HEK293 (cell line): ENCODE data around the gene MED10.
A peak's percentile ranks its signal among the peaks of the same experiment; 100 is the strongest.

Experiments
- HOXA7 ChIP-seq: sonication (generic); formaldehyde crosslinking; IDR thresholded peaks from 2 replicates; pipeline ENCODE4 v1.8.1; 2022; ENCODE audit warnings: missing genetic modification reagents, borderline replicate concordance
- KLF17 ChIP-seq: fragments of 450-650 bp; formaldehyde crosslinking; IDR thresholded peaks from 2 replicates; pipeline ENCODE4 v1.5.1; 2016; ENCODE audit warnings: missing biosample characterization, missing genetic modification characterization
- MEIS1 ChIP-seq: sonication (generic); formaldehyde crosslinking; IDR thresholded peaks from 2 replicates; pipeline ENCODE4 v1.8.1; 2022; ENCODE audit warnings: missing genetic modification reagents, mild to moderate bottlenecking, borderline replicate concordance
- SP3 ChIP-seq: fragments of 450-650 bp; formaldehyde crosslinking; IDR thresholded peaks from 2 replicates; pipeline ENCODE4 v1.5.1; 2016; ENCODE audit warnings: missing biosample characterization, missing genetic modification characterization
- TCF7L2 ChIP-seq: IDR thresholded peaks from 2 replicates; pipeline ENCODE4 v1.6.1; 2011; ENCODE audit warnings: low read depth, mild to moderate bottlenecking, inconsistent platforms, low read length, moderate library complexity, borderline replicate concordance
- ZBTB11 ChIP-seq: fragments of 450-650 bp; formaldehyde crosslinking; conservative IDR thresholded peaks from 2 replicates; pipeline ENCODE4 v1.5.1; 2016; ENCODE audit warnings: low read depth, missing biosample characterization, missing genetic modification characterization
- ZBTB44 ChIP-seq: fragments of 450-650 bp; IDR thresholded peaks from 2 replicates; pipeline ENCODE4 v1.5.1; 2018; ENCODE audit warnings: missing biosample characterization, mild to moderate bottlenecking, missing genetic modification characterization
- ZBTB6 ChIP-seq: fragments of 450-650 bp; formaldehyde crosslinking; IDR thresholded peaks from 2 replicates; pipeline ENCODE4 v1.5.1; 2017; ENCODE audit warnings: missing biosample characterization, missing genetic modification characterization
- ZNF112 ChIP-seq: fragments of 450-650 bp; formaldehyde crosslinking; IDR thresholded peaks from 2 replicates; pipeline ENCODE4 v1.5.0; 2017; ENCODE audit warnings: missing biosample characterization, missing genetic modification characterization
- ZNF138 ChIP-seq: fragments of 450-650 bp; formaldehyde crosslinking; IDR thresholded peaks from 2 replicates; pipeline ENCODE4 v1.5.1; 2016; ENCODE audit warnings: missing biosample characterization, missing genetic modification characterization, borderline replicate concordance
- ZNF24 ChIP-seq: fragments of 450-650 bp; formaldehyde crosslinking; IDR thresholded peaks from 2 replicates; pipeline ENCODE4 v1.5.1; 2016; ENCODE audit warnings: missing biosample characterization, missing genetic modification characterization
- ZNF302 ChIP-seq: fragments of 450-650 bp; formaldehyde crosslinking; IDR thresholded peaks from 2 replicates; pipeline ENCODE4 v1.5.1; 2016; ENCODE audit warnings: missing biosample characterization, missing genetic modification characterization, low read depth
- ZNF335 ChIP-seq: fragments of 450-650 bp; formaldehyde crosslinking; conservative IDR thresholded peaks from 2 replicates; pipeline ENCODE4 v1.5.1; 2016; ENCODE audit warnings: missing biosample characterization, missing genetic modification characterization
- ZNF354C ChIP-seq: fragments of 450-650 bp; formaldehyde crosslinking; IDR thresholded peaks from 2 replicates; pipeline ENCODE4 v1.5.1; 2016; ENCODE audit warnings: missing biosample characterization, missing genetic modification characterization, low read depth, borderline replicate concordance
- ZNF488 ChIP-seq: fragments of 450-650 bp; formaldehyde crosslinking; IDR thresholded peaks from 2 replicates; pipeline ENCODE4 v1.5.1; 2016; ENCODE audit warnings: missing biosample characterization, missing genetic modification characterization
- ZNF580 ChIP-seq: fragments of 450-650 bp; formaldehyde crosslinking; IDR thresholded peaks from 2 replicates; pipeline ENCODE4 v1.5.1; 2016; ENCODE audit warnings: missing biosample characterization, missing genetic modification characterization
- ZNF600 ChIP-seq: fragments of 450-650 bp; formaldehyde crosslinking; IDR thresholded peaks from 2 replicates; pipeline ENCODE4 v1.5.1; 2016; ENCODE audit warnings: missing biosample characterization, missing genetic modification characterization
- ZNF610 ChIP-seq: fragments of 450-650 bp; formaldehyde crosslinking; IDR thresholded peaks from 2 replicates; pipeline ENCODE4 v1.5.1; 2016; ENCODE audit warnings: missing biosample characterization, missing genetic modification characterization, borderline replicate concordance
- ZNF621 ChIP-seq: fragments of 450-650 bp; formaldehyde crosslinking; IDR thresholded peaks from 2 replicates; pipeline ENCODE4 v1.5.1; 2017; ENCODE audit warnings: missing biosample characterization, missing genetic modification characterization
- ZNF776 ChIP-seq: fragments of 450-650 bp; formaldehyde crosslinking; IDR thresholded peaks from 2 replicates; pipeline ENCODE4 v1.5.0; 2017; ENCODE audit warnings: missing biosample characterization, missing genetic modification characterization, borderline replicate concordance
- ZSCAN16 ChIP-seq: fragments of 450-650 bp; formaldehyde crosslinking; IDR thresholded peaks from 2 replicates; pipeline ENCODE4 v1.5.1; 2016; ENCODE audit warnings: missing biosample characterization, missing genetic modification characterization
- TF ChIP-seq, protein P1 (sequence below): fragments of 450-650 bp; formaldehyde crosslinking; IDR thresholded peaks from 2 replicates; pipeline ENCODE4 v1.5.1; 2016; ENCODE audit warnings: missing biosample characterization, missing genetic modification characterization
- TF ChIP-seq, protein P2 (sequence below): fragments of 450-650 bp; formaldehyde crosslinking; IDR thresholded peaks from 2 replicates; pipeline ENCODE4 v1.5.1; 2017; ENCODE audit warnings: missing biosample characterization, missing genetic modification characterization
- TF ChIP-seq, protein P3 (sequence below): fragments of 450-650 bp; formaldehyde crosslinking; optimal IDR thresholded peaks from 2 replicates; pipeline ENCODE3; 2016; ENCODE audit warnings: missing biosample characterization, mild to moderate bottlenecking, missing genetic modification characterization
- TF ChIP-seq, protein P4 (sequence below): fragments of 450-650 bp; formaldehyde crosslinking; IDR thresholded peaks from 2 replicates; pipeline ENCODE4 v1.5.1; 2016; ENCODE audit warnings: missing biosample characterization, missing genetic modification characterization

MED10 gene

DNA sequence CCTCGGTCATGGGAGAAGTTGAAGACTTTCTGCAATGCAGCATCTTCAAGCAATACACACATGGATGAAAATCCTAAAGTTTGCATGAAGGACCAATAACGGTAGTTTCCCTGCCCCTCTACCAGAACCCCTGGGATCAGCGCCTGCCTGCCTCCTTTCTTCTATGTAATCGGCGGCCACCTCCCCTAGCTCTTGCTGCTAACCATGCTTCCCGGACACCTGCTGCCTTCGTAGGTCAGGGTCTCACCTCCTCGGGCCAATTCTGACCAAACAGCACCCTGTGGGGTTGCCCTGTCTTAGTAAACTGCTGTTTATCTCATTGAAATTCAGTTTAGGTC lies 388 bp upstream of the MED10 start (continued):
- TF ChIP-seq TCF7L2: no peak
- TF ChIP-seq ZNF302 (tag by site-specific recombination): no peak
- no peak for TF ChIP-seq ZNF138
- TF ChIP-seq, protein P1, sequence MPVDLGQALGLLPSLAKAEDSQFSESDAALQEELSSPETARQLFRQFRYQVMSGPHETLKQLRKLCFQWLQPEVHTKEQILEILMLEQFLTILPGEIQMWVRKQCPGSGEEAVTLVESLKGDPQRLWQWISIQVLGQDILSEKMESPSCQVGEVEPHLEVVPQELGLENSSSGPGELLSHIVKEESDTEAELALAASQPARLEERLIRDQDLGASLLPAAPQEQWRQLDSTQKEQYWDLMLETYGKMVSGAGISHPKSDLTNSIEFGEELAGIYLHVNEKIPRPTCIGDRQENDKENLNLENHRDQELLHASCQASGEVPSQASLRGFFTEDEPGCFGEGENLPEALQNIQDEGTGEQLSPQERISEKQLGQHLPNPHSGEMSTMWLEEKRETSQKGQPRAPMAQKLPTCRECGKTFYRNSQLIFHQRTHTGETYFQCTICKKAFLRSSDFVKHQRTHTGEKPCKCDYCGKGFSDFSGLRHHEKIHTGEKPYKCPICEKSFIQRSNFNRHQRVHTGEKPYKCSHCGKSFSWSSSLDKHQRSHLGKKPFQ: no peak
- no peak for TF ChIP-seq HOXA7 (CRISPR knock-in tag)
- no peak for TF ChIP-seq ZNF610 (tag by site-specific recombination)
- TF ChIP-seq MEIS1 (CRISPR knock-in tag): no peak
- 0 out of 2 replicates have a peak, but pooled peaks have one; percentile 9 for TF ChIP-seq ZNF600 (tag by site-specific recombination)
- TF ChIP-seq ZNF621 (tag by site-specific recombination): no peak
- no peak for TF ChIP-seq ZBTB44
- TF ChIP-seq, protein P2, sequence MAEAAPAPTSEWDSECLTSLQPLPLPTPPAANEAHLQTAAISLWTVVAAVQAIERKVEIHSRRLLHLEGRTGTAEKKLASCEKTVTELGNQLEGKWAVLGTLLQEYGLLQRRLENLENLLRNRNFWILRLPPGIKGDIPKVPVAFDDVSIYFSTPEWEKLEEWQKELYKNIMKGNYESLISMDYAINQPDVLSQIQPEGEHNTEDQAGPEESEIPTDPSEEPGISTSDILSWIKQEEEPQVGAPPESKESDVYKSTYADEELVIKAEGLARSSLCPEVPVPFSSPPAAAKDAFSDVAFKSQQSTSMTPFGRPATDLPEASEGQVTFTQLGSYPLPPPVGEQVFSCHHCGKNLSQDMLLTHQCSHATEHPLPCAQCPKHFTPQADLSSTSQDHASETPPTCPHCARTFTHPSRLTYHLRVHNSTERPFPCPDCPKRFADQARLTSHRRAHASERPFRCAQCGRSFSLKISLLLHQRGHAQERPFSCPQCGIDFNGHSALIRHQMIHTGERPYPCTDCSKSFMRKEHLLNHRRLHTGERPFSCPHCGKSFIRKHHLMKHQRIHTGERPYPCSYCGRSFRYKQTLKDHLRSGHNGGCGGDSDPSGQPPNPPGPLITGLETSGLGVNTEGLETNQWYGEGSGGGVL: no peak
- no peak for TF ChIP-seq KLF17 (tag by site-specific recombination)
- no peak for TF ChIP-seq ZNF488 (tag by site-specific recombination)
- no peak for TF ChIP-seq ZBTB6
- TF ChIP-seq, protein P3, sequence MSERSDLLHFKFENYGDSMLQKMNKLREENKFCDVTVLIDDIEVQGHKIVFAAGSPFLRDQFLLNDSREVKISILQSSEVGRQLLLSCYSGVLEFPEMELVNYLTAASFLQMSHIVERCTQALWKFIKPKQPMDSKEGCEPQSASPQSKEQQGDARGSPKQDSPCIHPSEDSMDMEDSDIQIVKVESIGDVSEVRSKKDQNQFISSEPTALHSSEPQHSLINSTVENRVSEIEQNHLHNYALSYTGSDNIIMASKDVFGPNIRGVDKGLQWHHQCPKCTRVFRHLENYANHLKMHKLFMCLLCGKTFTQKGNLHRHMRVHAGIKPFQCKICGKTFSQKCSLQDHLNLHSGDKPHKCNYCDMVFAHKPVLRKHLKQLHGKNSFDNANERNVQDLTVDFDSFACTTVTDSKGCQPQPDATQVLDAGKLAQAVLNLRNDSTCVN (tag by site-specific recombination): no peak
- no peak for TF ChIP-seq ZNF776 (tag by site-specific recombination)
- no peak for TF ChIP-seq ZNF112 (tag by site-specific recombination)
- peak; percentile 56; the same call in 1 of the 2 replicates for TF ChIP-seq ZNF335 (tag by site-specific recombination)
- TF ChIP-seq, protein P4, sequence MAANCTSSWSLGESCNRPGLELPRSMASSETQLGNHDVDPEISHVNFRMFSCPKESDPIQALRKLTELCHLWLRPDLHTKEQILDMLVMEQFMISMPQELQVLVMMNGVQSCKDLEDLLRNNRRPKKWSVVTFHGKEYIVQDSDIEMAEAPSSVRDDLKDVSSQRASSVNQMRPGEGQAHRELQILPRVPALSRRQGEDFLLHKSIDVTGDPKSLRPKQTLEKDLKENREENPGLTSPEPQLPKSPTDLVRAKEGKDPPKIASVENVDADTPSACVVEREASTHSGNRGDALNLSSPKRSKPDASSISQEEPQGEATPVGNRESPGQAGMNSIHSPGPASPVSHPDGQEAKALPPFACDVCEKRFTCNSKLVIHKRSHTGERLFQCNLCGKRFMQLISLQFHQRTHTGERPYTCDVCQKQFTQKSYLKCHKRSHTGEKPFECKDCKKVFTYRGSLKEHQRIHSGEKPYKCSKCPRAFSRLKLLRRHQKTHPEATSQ: no peak
- no peak for TF ChIP-seq ZBTB11 (tag by site-specific recombination)
- TF ChIP-seq ZNF580 (tag by site-specific recombination): no peak
- no peak for TF ChIP-seq ZNF24 (tag by site-specific recombination)
- no peak for TF ChIP-seq ZNF354C (tag by site-specific recombination)
- no peak for TF ChIP-seq SP3 (tag by site-specific recombination)
- no peak for TF ChIP-seq ZSCAN16 (tag by site-specific recombination)
